SU-DHL-6 (cell line): ENCODE results near the gene CCDC80.

ENCODE experiments used
- H2AFZ ChIP-seq: fragments of 200-600 bp; sonication (generic); 2 replicates; pipeline ENCODE4 v1.6.1; 2014; ENCODE audit warnings: low read depth, mild to moderate bottlenecking, moderate library complexity, mixed read lengths, antibody characterized with exemption, low read length; ENCODE audit not compliant: severe bottlenecking
- H3F3A ChIP-seq: fragments of 200-600 bp; shearing (Covaris generic); 2 replicates; pipeline ENCODE4 v1.6.0; 2016; ENCODE audit warnings: antibody characterized with exemption, mild to moderate bottlenecking; ENCODE audit not compliant: insufficient read depth
- H3K27ac ChIP-seq: fragments of 200-600 bp; sonication (generic); 2 replicates; pipeline ENCODE4 v1.5.1; 2016; ENCODE audit warnings: low read depth, mild to moderate bottlenecking, low read length, moderate library complexity, mixed read lengths
- H3K27me3 ChIP-seq: fragments of 200-600 bp; sonication (generic), shearing (Covaris generic); 2 replicates; pipeline ENCODE4 v1.6.0; 2014; ENCODE audit warnings: mild to moderate bottlenecking, low read length
- H3K36me3 ChIP-seq: fragments of 200-600 bp; sonication (generic); 2 replicates; pipeline ENCODE4 v1.6.1; 2014; ENCODE audit warnings: mild to moderate bottlenecking, low read length, mixed read lengths
- H3K4me2 ChIP-seq: fragments of 300-600, 200-600 bp; shearing (Covaris generic), sonication (generic); 2 replicates; pipeline ENCODE4 v1.6.0; 2014; ENCODE audit warnings: low read length, low read depth, mild to moderate bottlenecking; ENCODE audit not compliant: poor library complexity, severe bottlenecking
- H3K4me3 ChIP-seq: fragments of 200-600 bp; sonication (generic); 2 replicates; pipeline ENCODE4 v1.5.1; 2014; ENCODE audit warnings: antibody characterized with exemption, low read length, mild to moderate bottlenecking, mixed read lengths; ENCODE audit not compliant: insufficient read depth, poor library complexity, severe bottlenecking
- H3K79me2 ChIP-seq: fragments of 200-600 bp; sonication (generic); 2 replicates; pipeline ENCODE4 v1.6.1; 2014; ENCODE audit warnings: mild to moderate bottlenecking, low read length, moderate library complexity; ENCODE audit not compliant: insufficient read depth
- H3K9ac ChIP-seq: fragments of 200-600 bp; sonication (generic); 2 replicates; pipeline ENCODE4 v1.7.0; 2014; ENCODE audit warnings: mild to moderate bottlenecking, low read length
- H3K9me2 ChIP-seq: fragments of 200-600 bp; sonication (generic); replicated peaks from 2 replicates; pipeline ENCODE4 v1.6.1; 2014; ENCODE audit warnings: low read length; ENCODE audit not compliant: insufficient read depth
- H3K9me3 ChIP-seq: fragments of 200-600 bp; sonication (generic); 2 replicates; pipeline ENCODE4 v1.6.1; 2014; ENCODE audit warnings: low read length, mixed read lengths; ENCODE audit not compliant: insufficient read depth
- H4K20me1 ChIP-seq: fragments of 200-600 bp; sonication (generic); 2 replicates; pipeline ENCODE4 v1.6.1; 2014; ENCODE audit warnings: low read depth, mild to moderate bottlenecking, antibody characterized with exemption, low read length, moderate library complexity, mixed read lengths
- CTCF ChIP-seq: fragments of 200-600 bp; sonication (generic); IDR thresholded peaks from one replicate; pipeline ENCODE4 v1.5.1; 2017; ENCODE audit warnings: antibody characterized with exemption, mild to moderate bottlenecking, low read length, moderate library complexity; ENCODE audit not compliant: insufficient read depth, poor library complexity, severe bottlenecking
- EZH2phosphoT487 ChIP-seq: fragments of 200-600 bp; sonication (generic), shearing (Covaris generic); conservative IDR thresholded peaks from 2 replicates; pipeline ENCODE4 v1.6.1; 2018; ENCODE audit warnings: mild to moderate bottlenecking, antibody characterized with exemption, low read length, moderate library complexity, mixed read lengths

CCDC80 gene

GRCh38 chr3:112651071-112651470 is 10.1 kb upstream of the CCDC80 start:
- H3F3A ChIP-seq, result no peaks in the 10 kb centered on the region
- no peak overlapping the region for H3K4me3 ChIP-seq
- H3K9me2 ChIP-seq, result no peaks in the 10 kb centered on the region
- no peaks in the 10 kb centered on the region for H3K27me3 ChIP-seq
- no peaks in the 10 kb centered on the region for H3K36me3 ChIP-seq
- H3K9me3 ChIP-seq, result no peaks in the 10 kb centered on the region
- no peak overlapping the region for H3K27ac ChIP-seq
- no peak overlapping the region for H2AFZ ChIP-seq
- no peaks in the 10 kb centered on the region for H3K79me2 ChIP-seq
- no peak overlapping the region for H3K4me2 ChIP-seq
- no peak overlapping the region for H3K9ac ChIP-seq
- no peaks in the 10 kb centered on the region for H4K20me1 ChIP-seq
- TF ChIP-seq CTCF, result no peak
- no peak for TF ChIP-seq EZH2phosphoT487

- H3K27ac ChIP-seq, result no peak overlapping the region
- H3K9me3 ChIP-seq, result no peaks in the 10 kb centered on the region
- no peak overlapping the region for H3K4me3 ChIP-seq
- no peaks in the 10 kb centered on the region for H4K20me1 ChIP-seq
- H3K27me3 ChIP-seq, result no peaks in the 10 kb centered on the region
- no peaks in the 10 kb centered on the region for H3F3A ChIP-seq
- H2AFZ ChIP-seq, result no peak overlapping the region
- no peak for TF ChIP-seq CTCF
- TF ChIP-seq EZH2phosphoT487, result no peak
- no peak overlapping the region for H3K9ac ChIP-seq
- H3K79me2 ChIP-seq, result no peaks in the 10 kb centered on the region
- H3K9me2 ChIP-seq, result no peaks in the 10 kb centered on the region
- H3K36me3 ChIP-seq, result no peaks in the 10 kb centered on the region
- H3K4me2 ChIP-seq, result no peak overlapping the region
Observed at GRCh38 chr3:112650482-112650881, 9.5 kb upstream of the CCDC80 start.

GRCh38 chr3:112649478-112649735 is 8.5 kb upstream of the CCDC80 start:
- Histone ChIP-seq H3K27ac (no peak overlapping the region), H3K9me3 (no peaks in the 10 kb centered on the region), H3K79me2 (no peaks in the 10 kb centered on the region), H2AFZ (no peak overlapping the region), H4K20me1 (no peaks in the 10 kb centered on the region), H3K9ac (no peak overlapping the region), H3K27me3 (no peaks in the 10 kb centered on the region), H3F3A (no peaks in the 10 kb centered on the region), H3K4me2 (no peak overlapping the region), H3K9me2 (no peaks in the 10 kb centered on the region), H3K36me3 (no peaks in the 10 kb centered on the region), H3K4me3 (no peak overlapping the region)
- no peak for TF ChIP-seq EZH2phosphoT487
- TF ChIP-seq CTCF, result no peak

- Histone ChIP-seq H3K4me3 (no peak overlapping the region), H3K9me2 (no peaks in the 10 kb centered on the region), H3K27me3 (no peaks in the 10 kb centered on the region), H3K79me2 (no peaks in the 10 kb centered on the region), H3K36me3 (no peaks in the 10 kb centered on the region), H3K27ac (no peak overlapping the region), H4K20me1 (no peaks in the 10 kb centered on the region), H3K9me3 (no peaks in the 10 kb centered on the region), H2AFZ (no peak overlapping the region), H3K4me2 (no peak overlapping the region), H3F3A (no peaks in the 10 kb centered on the region), H3K9ac (no peak overlapping the region)
- no peak for TF ChIP-seq EZH2phosphoT487
- no peak for TF ChIP-seq CTCF
Observed at GRCh38 chr3:112647122-112647521, 6.2 kb upstream of the CCDC80 start.
